Activated CD4-positive, alpha-beta T cell treated with anti-CD3 and anti-CD28 coated beads, Interleukin-2, amount 50 U/mL, for 24 hours (primary cell): ENCODE measurements around the gene WFS1.

Experiments
- DNase-seq, 2 donors: peaks; one replicate each; pipeline ENCODE4 v3.0.0-alpha.2; 2020; ENCODE audit warnings: low read depth in 1 of 2, low spot score in 1 of 2

Gene WFS1

DNA sequence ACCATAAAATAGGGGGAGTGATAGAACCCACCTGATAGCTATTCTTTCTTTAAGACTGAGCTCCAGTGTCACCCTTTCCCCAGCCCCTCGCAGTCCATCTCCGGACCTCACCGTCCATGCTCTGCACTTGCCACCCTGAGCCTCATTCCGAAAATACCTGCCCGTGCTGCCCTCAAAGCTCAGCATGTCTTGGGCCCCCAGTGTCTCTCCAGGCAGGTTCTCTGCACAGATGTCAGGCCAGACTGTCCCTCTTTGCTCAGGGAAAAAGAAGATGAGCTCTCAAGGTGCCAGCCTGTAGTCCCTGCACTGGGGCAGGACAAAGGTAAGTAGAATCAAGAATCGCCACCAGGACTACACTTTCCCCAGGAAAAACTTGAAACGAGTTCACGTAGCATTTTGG lies 9.8 kb upstream of the WFS1 start:
- DNase-seq, result no peak

DNA sequence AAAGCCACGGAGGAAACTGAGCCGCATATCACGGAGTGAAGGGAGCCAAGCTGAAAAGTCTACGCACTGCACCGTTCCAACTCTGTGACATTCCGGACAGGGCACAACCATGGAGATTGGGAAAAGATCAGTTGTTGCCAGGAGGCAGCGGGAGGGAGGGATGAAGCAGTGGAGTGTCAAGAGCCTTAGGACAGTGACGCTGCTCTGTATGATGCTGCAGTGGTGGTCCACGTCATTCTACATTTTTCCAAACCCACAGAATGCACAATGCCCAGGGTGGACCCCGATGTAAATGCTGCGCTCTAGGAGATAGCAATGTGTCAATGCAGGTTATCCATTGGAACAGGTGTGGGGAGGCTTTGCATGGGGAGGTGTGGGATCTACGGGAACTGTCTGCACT lies 7.5 kb upstream of the WFS1 start:
- DNase-seq, result no peak

DNA sequence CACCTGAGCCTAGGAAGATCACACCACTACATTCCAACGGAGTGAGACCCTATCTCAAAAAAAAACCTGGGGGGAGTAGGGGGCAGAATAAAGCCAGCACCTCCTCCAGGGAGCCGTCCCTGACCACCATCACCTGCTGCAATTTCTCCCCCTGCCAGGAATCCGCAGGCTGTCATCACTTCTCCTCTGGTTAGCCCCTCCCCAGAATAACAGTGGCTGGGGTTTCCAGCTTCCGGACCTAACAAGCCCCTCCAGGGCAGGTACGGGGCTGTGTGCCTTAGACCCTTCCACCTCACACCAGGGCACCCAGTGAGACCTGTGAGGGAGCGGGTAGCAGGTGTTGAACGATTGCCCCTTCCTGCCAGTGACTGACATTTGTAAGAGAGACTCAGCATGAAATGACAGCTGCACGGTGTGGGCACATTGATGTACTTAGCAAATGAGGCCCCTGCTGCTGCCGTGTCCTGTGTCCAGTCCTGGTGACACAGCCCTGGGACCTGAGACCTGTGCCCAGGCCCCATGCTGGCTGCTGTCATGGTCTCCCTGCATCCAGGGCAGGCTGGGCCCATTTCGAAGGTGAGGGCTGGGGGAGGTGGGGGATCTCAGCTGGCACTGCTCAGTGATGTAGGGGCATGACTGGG lies 6.7 kb upstream of the WFS1 start:
- no peak for DNase-seq

DNA sequence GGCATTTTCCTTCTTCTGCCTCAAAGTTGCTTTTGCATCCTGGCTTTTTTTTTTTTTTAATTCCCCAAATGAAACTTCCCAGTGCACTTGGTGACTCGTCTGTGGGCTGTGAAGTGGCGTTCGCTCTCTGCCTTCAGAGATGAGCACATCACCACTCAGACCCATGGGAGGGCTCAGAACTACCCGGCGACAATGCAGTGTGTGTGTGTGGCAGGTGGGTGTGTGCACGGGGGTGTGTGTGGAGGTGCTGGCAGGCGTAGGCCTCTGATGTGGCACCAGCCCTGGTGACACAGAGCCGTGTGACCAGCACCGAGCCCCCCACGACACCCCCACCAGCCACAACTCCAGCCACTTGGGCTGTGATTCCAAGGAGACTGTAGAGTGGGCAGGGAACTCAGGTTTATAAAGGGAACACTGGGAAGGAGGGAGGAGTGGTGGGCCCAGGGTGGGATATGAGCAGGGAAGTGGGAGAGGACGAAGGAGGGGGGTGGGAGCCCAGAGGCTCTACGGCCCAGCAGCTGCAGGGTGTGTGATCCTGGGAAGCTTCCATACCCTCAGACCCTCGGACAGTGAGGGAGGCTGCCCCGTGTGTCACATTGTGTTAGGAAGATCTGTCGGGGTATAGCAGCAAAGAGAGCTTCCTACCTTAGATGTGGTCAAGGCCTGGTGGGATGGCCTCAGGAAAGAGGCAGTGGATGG lies 6.0 kb upstream of the WFS1 start:
- no peak for DNase-seq

DNA sequence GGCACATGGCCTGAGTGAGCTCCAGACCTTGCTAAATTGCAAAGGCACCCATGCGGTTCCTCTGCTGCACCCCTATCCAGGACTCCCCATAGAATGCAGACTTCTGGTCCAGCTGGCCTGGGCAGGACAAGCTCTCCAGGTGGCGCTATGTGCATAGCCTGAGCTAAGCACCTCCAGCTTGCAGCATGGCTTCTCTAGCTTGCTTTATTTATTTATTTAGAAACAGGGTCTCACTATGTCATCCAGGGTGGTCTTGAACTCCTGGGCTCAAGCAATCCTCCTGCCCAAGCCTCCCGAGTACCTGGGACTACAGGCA lies 5.5 kb upstream of the WFS1 start:
- DNase-seq, result no peak

DNA sequence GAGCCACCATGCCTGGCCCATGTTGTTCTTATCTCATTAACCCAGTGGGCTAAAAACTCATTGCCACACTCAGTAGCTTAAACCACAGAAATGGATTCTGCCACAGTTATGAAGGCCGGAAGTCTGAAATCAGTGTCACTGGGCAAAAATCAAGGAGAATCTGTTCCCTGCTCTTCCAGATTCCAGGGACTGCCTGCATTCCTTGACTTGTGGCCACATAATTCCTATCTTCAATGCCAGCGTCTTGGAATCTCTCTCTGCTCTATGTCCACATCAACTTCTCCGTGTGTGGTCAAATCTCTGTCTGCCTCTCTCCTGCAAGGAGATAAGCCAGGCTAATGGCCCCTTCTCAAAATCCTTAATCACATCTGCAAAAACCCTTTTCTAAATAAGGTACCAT lies 4.1 kb upstream of the WFS1 start:
- DNase-seq, result no peak

DNA sequence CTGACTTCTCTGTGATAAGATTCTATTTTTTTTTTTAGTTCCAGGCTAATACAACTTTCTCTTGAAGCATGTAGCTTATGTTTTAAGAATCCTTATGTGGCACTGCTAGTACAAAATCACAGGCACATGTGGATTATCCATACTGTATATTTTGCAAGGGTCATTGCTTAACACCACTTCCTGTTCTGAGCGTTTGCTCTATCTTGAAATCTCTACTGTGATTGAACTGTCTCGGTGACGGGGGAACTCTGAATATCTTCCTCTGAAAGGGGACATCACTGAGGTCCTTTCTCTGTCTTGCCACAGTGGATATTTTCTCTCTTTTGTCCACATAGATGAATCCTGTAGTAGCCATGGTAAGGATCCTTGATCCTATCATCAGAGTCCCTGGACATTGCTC lies 2.1 kb upstream of the WFS1 start:
- DNase-seq, result no peak

DNA sequence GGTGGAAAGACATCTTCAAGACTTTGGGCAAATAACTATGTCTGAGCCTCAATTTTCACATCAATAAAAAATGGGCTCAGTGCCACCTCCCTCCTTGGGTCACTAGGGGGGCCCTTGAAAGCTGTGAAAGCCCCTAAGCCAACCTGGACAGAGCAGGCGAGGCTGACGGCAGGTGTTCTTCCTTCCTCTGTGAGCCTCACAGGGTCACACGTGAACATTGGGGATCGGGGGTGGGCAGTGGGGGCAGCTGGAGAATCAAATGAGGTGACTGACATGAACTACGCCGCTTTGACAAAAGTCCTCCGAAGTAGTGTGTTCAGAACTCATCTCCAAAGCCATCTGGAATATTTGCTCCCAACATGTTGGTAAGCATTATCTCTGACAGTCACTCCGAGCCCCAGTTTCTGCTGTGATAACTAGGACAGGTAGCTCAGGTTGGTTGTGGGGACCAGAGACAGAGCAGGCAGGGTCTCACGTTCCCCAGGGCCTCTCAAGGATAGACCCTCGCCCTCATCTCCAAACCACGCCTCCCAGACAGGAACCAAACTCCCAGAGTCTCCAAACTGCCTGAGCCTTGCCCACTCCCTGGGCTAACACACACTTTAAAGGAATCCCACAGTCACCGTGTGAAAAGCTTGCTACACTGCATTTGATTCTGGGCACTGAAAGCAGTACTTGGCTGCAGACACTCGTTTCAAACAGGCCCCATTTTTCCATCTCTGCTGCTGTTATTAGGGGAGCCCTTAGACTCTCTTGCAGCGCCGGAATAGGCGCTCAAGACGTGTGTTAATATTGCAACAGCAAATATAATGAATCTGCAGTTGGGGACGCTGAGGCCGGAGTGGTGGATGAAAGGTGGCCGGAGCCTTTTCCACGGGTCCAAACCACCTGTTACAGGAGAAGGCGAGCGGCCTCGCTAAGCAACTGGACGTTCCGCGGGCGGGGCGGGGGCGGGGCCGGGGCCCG lies 717 bp upstream of the WFS1 start:
- DNase-seq, result no peak

DNA sequence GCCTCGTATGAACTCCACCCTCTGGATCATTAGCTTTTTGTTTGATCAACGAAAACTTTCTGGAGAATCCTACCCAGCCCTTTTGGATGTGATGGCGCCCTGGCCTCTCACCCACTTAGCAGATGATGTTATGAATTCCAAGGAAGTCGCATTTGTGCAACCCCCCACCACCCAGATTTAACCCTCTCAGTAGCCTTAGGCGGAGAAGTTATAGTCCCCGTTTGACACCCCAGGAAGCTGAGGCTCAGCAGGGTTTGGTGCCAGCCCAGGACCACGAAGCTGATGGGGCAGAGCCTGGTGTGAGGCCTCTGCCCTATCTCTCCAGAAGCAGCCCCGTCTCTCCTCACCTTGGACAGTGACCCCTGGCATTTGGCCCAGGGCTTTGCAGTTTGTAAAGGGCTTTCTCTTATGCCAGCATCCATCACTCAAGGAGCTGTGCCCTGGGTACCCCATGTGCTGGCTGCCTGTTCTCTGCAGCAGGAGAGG lies 1.0 kb downstream of the WFS1 start:
- DNase-seq, result no peak

DNA sequence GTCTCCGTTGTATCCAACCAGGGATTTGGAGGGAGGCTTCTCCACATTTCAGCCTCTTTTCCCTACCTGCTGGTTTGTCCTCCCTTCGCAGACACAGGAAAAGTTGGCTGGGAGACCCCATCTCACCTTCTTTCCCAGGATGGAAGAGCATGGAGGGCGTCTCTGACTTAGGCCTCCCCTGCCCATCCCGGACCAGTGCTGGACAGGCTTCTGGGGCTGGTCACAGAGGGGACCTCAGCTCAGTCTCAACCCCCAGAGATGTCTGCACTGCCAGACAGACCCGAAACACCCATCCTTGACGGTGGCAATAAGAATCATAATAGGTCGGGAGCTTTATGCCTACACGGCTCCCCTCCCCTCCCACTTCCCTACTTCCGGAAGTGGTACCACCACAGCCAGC lies 1.6 kb downstream of the WFS1 start:
- DNase-seq, result no peak

DNA sequence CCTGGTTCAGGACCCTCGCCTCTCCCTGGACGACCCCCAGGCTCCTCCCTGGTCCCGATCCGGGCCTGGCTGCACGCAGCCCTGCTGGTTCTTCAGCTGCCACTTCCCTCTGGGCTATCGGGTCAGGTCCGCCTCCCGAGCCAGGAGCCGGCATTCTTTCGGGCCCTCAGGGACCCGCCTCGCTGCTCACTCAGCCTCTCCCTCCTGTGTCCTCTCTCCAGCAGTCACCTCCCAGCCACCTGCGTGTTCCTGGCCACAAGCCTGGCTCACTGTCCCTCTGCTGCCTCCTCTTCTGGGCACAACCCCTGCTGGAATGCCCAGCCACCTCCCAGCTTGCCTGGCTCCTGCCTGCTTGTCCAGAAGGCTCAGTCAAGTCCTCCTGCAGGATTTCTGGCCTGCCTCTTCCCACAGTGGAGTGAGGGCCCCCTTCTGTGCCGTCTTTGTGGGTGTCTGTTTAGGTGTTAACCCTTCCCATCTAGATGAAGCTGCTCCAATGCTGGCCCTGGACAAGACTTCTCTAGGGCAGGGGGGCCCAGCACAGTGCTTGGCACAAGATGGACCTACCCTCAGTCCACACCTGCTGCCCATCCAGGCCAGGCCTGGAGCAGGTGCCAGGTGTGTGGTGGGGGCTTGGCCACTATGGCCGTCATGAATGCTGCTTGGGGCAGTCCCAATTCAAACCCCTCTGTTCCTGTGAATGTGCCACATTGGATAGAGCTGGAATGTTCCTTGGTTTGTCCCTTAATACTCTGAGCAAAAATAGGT lies 2.2 kb downstream of the WFS1 start:
- DNase-seq, result no peak

DNA sequence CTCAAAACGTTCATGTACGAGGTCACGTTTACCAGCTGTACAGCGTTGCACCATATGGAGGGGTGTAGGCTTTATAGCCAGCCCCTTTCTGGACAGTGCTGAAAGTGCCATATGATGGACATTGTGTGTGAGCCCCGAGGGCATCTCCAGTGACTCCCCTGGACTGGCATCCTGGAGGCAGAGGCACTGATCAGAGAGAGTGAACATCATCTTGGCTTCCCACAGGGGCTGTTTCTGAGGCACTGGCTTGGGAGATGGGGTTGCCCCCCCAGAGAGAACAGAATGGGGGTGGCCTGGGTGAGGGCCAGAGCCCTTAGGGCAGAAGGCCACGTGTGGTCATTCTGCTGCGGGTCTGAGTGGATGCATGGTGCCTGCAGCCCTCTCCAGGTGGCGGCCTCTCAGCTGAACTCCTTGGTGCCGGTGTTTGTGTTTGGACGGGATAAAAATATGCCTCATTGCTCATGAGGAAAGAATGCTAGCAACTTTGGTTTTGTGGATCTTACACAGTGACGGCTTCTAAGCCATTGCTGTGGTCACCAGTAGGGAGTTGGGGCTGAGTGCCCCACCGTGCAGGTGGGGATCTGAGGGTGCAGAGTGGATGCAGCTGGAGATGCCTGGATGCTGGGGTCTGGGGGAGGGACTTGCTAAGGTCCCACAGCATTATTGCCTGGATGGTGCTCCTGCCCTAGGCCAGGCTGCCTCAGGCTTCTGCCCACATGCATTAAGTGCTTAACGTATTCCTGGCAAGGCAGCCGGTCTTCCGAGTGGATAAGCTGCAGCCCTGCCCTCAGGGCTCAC lies 3.4 kb downstream of the WFS1 start:
- DNase-seq, result no peak

DNA sequence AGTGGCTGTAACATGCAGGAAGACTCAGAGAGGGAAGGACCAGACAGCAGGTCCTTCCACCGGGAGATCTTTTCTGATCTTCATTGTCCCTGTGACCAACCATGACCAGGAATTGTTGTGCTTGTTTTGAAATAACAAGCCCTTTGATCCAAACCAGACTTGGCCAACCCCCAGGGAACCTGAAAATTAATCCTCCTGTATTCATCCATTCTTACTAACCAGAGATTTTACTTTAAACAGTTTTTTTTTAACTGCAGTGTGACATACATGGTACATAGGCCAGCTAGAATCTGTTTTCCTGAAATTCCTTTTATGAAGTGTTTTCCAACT lies 4.0 kb downstream of the WFS1 start:
- no peak for DNase-seq

DNA sequence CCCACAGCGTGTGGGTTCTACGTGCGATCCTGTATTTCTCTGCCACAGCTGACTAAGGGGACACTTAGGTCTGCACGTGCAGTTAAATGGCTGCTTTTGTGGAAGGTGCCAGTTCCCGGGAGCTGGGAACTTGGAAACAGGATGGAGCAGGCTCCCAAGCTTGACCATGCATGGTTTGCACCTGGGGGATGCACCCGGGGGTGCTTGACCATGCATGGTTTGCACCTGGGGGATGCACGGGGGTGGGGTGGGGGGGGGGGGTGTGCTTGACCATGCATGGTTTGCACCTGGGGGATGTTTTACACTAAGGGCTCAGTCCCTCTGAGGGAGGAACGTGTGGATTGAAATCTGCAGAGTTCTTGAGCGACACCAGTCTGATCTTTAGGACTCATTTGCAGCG lies 5.7 kb downstream of the WFS1 start:
- DNase-seq, result no peak

DNA sequence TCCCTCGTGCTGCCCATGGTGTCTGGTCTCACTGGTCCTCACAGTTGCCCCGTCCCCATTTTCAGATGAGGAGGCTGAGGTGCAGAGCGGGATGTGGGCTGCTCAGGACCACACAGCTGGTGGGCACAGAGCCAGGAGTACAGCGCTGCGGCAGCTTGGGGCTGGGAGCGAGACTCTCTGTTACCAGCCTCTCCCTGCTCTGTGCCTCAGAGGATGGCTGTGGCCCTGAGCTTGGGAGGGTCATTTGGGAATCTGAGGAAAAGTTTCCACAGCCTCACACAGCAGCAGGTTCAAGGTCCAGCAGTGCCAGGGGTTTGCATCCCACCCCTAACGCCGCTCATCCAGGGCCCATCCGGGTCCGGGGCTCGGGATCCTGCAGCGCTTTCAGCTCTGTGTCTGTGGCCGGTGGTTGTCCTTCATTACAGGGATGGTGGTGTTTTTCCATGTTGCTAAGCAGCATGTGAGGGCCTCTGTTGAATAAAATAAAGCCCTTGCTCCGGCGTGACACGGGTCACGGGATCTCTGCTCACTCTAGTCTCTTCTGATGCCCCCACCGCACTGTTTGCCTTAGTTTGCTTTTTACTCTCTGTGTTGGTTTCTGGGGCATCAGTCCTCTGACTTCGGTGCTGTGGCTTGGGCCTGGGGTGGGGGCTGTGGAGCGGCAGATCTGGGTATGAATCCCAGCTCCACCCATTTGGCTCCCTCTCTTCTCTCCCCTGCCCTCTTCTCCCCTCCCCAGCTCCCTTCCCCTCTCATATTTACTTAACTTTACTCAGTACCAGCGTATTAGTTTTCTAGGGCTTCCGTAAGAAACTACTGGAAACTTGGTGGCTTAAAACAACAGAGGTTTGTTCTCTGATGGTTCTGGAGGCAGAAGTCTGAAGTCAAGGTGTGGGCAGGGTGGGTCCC lies 6.5 kb downstream of the WFS1 start:
- DNase-seq, result no peak

DNA sequence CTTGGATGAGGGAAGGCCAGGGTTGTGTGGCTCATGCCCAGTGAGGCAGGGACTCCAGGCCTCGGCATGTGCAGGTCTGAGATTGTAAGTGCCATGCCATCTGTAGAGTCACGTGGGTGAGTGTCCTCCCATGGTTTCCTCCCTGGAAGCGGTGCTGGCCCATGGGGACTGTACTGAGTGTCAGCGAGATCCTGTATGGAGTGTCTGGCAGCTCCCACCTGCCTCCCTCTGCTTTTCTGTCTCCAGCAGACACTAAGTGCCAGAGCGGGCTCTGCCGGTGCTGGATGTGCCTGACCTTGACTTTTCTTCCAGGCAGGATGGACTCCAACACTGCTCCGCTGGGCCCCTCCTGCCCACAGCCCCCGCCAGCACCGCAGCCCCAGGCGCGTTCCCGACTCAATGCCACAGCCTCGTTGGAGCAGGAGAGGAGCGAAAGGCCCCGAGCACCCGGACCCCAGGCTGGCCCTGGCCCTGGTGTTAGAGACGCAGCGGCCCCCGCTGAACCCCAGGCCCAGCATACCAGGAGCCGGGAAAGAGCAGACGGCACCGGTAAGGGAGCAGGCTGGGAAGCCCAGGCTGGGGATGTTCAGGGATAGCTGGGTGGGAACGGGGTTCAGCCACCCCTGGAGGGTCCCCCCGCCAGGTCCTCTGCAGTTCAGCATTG lies 7.6 kb downstream of the WFS1 start:
- DNase-seq, result no peak

DNA sequence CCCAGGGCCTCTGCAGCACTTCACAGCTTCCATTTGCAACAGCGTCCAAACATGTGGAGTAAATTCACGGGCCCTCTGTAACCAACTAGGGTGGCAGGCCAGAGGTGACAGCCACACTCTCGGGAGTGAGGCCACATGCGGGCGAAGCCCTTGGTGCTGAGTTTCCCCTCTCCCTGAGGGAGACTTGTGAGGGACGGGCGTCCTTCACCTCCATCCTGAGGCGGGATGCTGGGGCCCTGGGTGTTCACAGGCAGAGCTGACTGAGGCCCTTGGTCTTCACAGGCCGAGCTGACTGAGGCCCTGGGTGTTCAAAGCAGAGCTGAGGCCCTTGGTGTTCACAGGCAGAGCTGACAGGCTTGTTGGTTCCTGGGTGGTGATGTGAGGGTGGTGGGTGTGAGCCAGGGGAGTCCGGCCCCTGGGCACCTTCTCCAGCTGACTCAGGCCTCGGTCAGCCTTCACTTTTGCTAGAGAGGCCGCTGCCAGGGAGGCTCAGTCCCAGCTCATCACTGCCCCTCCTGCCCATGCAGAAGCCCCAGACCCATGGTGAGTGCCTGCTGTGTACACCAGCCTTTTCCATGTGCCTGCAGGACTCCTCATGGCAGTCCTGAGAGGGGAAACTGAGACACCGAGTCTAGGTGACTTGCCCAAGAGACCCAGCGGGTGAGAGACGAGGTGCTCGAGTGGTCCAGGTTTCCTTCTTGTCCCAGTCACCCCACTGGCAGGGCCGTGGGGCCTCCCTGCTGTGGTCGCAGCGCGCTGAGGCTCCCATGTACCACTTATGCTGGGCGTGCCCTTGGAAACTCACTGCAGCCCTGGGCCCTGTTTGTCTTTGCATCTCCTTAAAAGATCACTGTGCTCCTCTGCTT lies 8.5 kb downstream of the WFS1 start:
- no peak for DNase-seq

DNA sequence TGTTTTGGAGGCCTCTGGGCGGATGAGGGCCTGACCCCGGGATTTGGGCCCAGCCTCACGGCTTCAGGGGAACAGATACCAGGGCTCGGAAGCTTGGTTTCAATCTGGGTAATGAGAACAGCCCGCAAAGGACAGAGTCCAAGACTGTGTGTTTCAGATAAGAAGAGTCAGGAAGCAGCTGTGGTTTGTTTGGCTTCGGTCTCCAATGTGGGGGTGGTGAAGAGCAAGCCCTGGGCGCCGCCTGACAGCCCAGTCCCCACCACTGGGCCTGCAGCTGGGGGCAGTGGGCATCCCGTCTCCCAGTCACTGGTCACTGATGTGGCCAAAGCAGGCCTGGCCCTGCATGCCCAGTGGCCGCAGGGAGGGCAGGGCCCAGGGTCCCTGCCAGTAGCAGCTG lies 9.1 kb downstream of the WFS1 start:
- no peak for DNase-seq
